HCT116 (cell line): ENCODE data around the gene KCNK6. TPM values are rescaled to one million over a fixed set of nuclear protein-coding genes. Genes with fewer than 3 reads are reported as not detected.

Experiments used
- ATAC-seq: fragments of 200-7000 bp; cut with Tn5 transposase; 2 replicates; pipeline ENCODE4 v1.9.1; 2020; ENCODE audit warnings: mild to moderate bottlenecking, moderate library complexity
- BruUV-seq: library from RNA; stranded (reverse); fragments of 400-500 nt; replicated peaks from 2 replicates; lab custom pipeline; 2021; lab: Mats Ljungman, UMichigan
- CTCF ChIA-PET: fragments of 300-600 bp; sonication (Branson Sonifier 250); formaldehyde crosslinking; loops from one replicate; lab custom pipeline; 2021; ENCODE audit warnings: antibody characterized with exemption; lab: Charles Lee
- POLR2A ChIA-PET: fragments of 300-600, 350-600 bp; sonication (Branson Sonifier 250); formaldehyde crosslinking; loops from one replicate; lab custom pipeline; 2021; ENCODE audit warnings: antibody characterized with exemption; lab: Charles Lee
- RAD21 ChIA-PET, 2 experiments: fragments of 300-600 bp; sonication (Branson Sonifier 250); formaldehyde crosslinking; loops; one replicate each; lab custom pipeline; 2023; ENCODE audit warnings: low total read pairs in 2 of 2; ENCODE audit not compliant: uncharacterized antibody in 2 of 2, unreplicated experiment in 2 of 2, low non-redundant PET in 1 of 2; lab: Charles Lee
- DNase-seq: peaks from one replicate; pipeline ENCODE4 v3.0.0-alpha.2; 2010; ENCODE audit warnings: low read depth, low spot score
- H2AFZ ChIP-seq: fragments of 200-600 bp; shearing (Covaris generic), sonication (generic); 2 replicates; pipeline ENCODE4 v1.6.1; 2017; ENCODE audit warnings: low read depth, mixed run types, mixed read lengths, antibody characterized with exemption, low read length; ENCODE audit not compliant: poor library complexity, severe bottlenecking
- H3K27ac ChIP-seq: 2 replicates; pipeline ENCODE4 v1.5.1; 2012; ENCODE audit warnings: low read depth, low read length
- H3K27me3 ChIP-seq: fragments of 200-600 bp; sonication (generic); 2 replicates; pipeline ENCODE4 v1.6.1; 2016; ENCODE audit warnings: mixed run types, low read length, mixed read lengths; ENCODE audit not compliant: insufficient read depth
- H3K36me3 ChIP-seq, 2 experiments: fragments of 200-500 bp in 1 of 2; fragments of 200-600 bp in 1 of 2; sonication (Bioruptor generic) in 1 of 2; sonication (generic) in 1 of 2; 2 replicates each; pipeline versions ENCODE4 v1.5.1 to v1.6.1; 2014 to 2016; ENCODE audit warnings: low read length in 2 of 2, inconsistent platforms in 1 of 2, mixed read lengths in 1 of 2, mixed run types in 1 of 2; ENCODE audit not compliant: insufficient read depth in 2 of 2, control insufficient read depth in 1 of 2
- H3K4me1 ChIP-seq, 2 experiments: fragments of 200-600 bp in 1 of 2; sonication (generic) in 1 of 2; 2 replicates each; pipeline versions ENCODE4 v1.5.1 to v1.6.1; 2012 to 2017; ENCODE audit warnings: low read length in 2 of 2, inconsistent platforms in 1 of 2, mild to moderate bottlenecking in 1 of 2, mixed read lengths in 1 of 2, mixed run types in 1 of 2, moderate library complexity in 1 of 2; ENCODE audit not compliant: insufficient read depth in 2 of 2, control insufficient read depth in 1 of 2
- H3K4me2 ChIP-seq: fragments of 200-600 bp; sonication (generic); 2 replicates; pipeline ENCODE4 v1.6.1; 2017; ENCODE audit warnings: mixed run types, low read length, mixed read lengths
- H3K4me3 ChIP-seq, 2 experiments: fragments of 200-600 bp in 1 of 2; sonication (generic) in 1 of 2; replicated peaks in 1 of 2; 2 replicates each; pipeline ENCODE4 v1.5.1; 2011 to 2016; ENCODE audit warnings: low read length in 2 of 2, control low read depth in 1 of 2, low read depth in 1 of 2, mild to moderate bottlenecking in 1 of 2, mixed read lengths in 1 of 2, mixed run types in 1 of 2
- H3K79me2 ChIP-seq: fragments of 200-600 bp; sonication (generic); 2 replicates; pipeline ENCODE4 v1.6.1; 2017; ENCODE audit warnings: mild to moderate bottlenecking, mixed run types, low read length, moderate library complexity, mixed read lengths; ENCODE audit not compliant: insufficient read depth
- H3K9ac ChIP-seq: fragments of 200-600 bp; sonication (generic); 2 replicates; pipeline ENCODE4 v1.6.1; 2016; ENCODE audit warnings: low read length, mixed read lengths
- H3K9me2 ChIP-seq: fragments of 200-600 bp; sonication (generic), shearing (Covaris generic); 2 replicates; pipeline ENCODE4 v1.6.1; 2017; ENCODE audit warnings: mixed run types, mild to moderate bottlenecking, moderate library complexity; ENCODE audit not compliant: insufficient read depth
- H3K9me3 ChIP-seq, 2 experiments: fragments of 200-500 bp in 1 of 2; fragments of 200-600 bp in 1 of 2; sonication (Bioruptor generic) in 1 of 2; sonication (generic) in 1 of 2; 2 replicates each; pipeline ENCODE4 v1.6.1; 2014 to 2017; ENCODE audit warnings: low read length in 2 of 2, mixed read lengths in 2 of 2, inconsistent platforms in 1 of 2, low read depth in 1 of 2, mild to moderate bottlenecking in 1 of 2, mixed run types in 1 of 2, moderate library complexity in 1 of 2; ENCODE audit not compliant: control insufficient read depth in 1 of 2, insufficient read depth in 1 of 2
- H4K20me1 ChIP-seq: fragments of 200-600 bp; sonication (generic), shearing (Covaris generic); 2 replicates; pipeline ENCODE4 v1.6.1; 2017; ENCODE audit warnings: mixed run types, mild to moderate bottlenecking, moderate library complexity; ENCODE audit not compliant: insufficient read depth
- CBX3 ChIP-seq: IDR thresholded peaks from 2 replicates; pipeline ENCODE4 v1.6.1; 2012; ENCODE audit warnings: low read depth
- CEBPB ChIP-seq: IDR thresholded peaks from 2 replicates; pipeline ENCODE4 v1.6.1; 2012; ENCODE audit warnings: low read depth
- CTCF ChIP-seq, 3 experiments: fragments of 200-600 bp in 1 of 3; sonication (generic) in 1 of 3; IDR thresholded peaks in 2 of 3; conservative IDR thresholded peaks in 1 of 3; 2 replicates each; pipeline ENCODE4 v1.5.1; 2012 to 2017; ENCODE audit warnings: low read depth in 2 of 3, low read length in 2 of 3, antibody characterized with exemption in 1 of 3, borderline replicate concordance in 1 of 3, control low read depth in 1 of 3, mild to moderate bottlenecking in 1 of 3, mixed read lengths in 1 of 3, mixed run types in 1 of 3, moderate library complexity in 1 of 3; ENCODE audit not compliant: insufficient read depth in 1 of 3
- EGR1 ChIP-seq: IDR thresholded peaks from 2 replicates; pipeline ENCODE4 v1.6.1; 2012; ENCODE audit warnings: low read depth
- ELF1 ChIP-seq: IDR thresholded peaks from 2 replicates; pipeline ENCODE4 v1.6.1; 2012; ENCODE audit warnings: low read depth, borderline replicate concordance
- EZH2phosphoT487 ChIP-seq: fragments of 200-600 bp; IDR thresholded peaks from 2 replicates; pipeline ENCODE4 v1.6.1; 2018; ENCODE audit warnings: antibody characterized with exemption, borderline replicate concordance
- FOSL1 ChIP-seq: IDR thresholded peaks from 2 replicates; pipeline ENCODE4 v1.6.1; 2012; ENCODE audit warnings: low read depth
- JUND ChIP-seq: IDR thresholded peaks from 2 replicates; pipeline ENCODE4 v1.6.1; 2012
- MAX ChIP-seq: IDR thresholded peaks from 2 replicates; pipeline ENCODE4 v1.6.1; 2012
- POLR2A ChIP-seq: IDR thresholded peaks from 2 replicates; pipeline ENCODE4 v1.7.0; 2011; ENCODE audit warnings: borderline replicate concordance; ENCODE audit not compliant: insufficient read depth, insufficient read length; ENCODE audit errors: extremely low read depth
- POLR2AphosphoS5 ChIP-seq: IDR thresholded peaks from 2 replicates; pipeline ENCODE4 v1.6.1; 2011; ENCODE audit warnings: mild to moderate bottlenecking, low read depth, low read length, moderate library complexity
- RAD21 ChIP-seq: IDR thresholded peaks from 2 replicates; pipeline ENCODE4 v1.6.1; 2012; ENCODE audit warnings: low read depth, mild to moderate bottlenecking
- SIN3A ChIP-seq: IDR thresholded peaks from 2 replicates; pipeline ENCODE4 v1.6.1; 2012; ENCODE audit warnings: low read depth
- SRF ChIP-seq: IDR thresholded peaks from 2 replicates; pipeline ENCODE4 v1.6.1; 2012; ENCODE audit warnings: low read depth
- TCF7L2 ChIP-seq: IDR thresholded peaks from 2 replicates; pipeline ENCODE4 v1.7.0; 2011; ENCODE audit warnings: borderline replicate concordance, inconsistent platforms; ENCODE audit not compliant: insufficient read depth, insufficient read length; ENCODE audit errors: extremely low read depth
- YY1 ChIP-seq: IDR thresholded peaks from 2 replicates; pipeline ENCODE4 v1.6.1; 2011; ENCODE audit warnings: low read length, low read depth, moderate library complexity, mild to moderate bottlenecking; ENCODE audit not compliant: insufficient replicate concordance; ENCODE audit errors: extremely low read depth
- ZBTB33 ChIP-seq: IDR thresholded peaks from 2 replicates; pipeline ENCODE4 v1.6.1; 2011; ENCODE audit warnings: mild to moderate bottlenecking, low read length, moderate library complexity; ENCODE audit not compliant: insufficient replicate concordance; ENCODE audit errors: extremely low read depth
- ZFX ChIP-seq: fragments of 450-650 bp; IDR thresholded peaks from 2 replicates; pipeline ENCODE4 v1.6.1; 2017
- ZNF274 ChIP-seq: fragments of 200-500 bp; sonication (Bioruptor generic); IDR thresholded peaks from 2 replicates; pipeline ENCODE4 v1.6.1; 2014; ENCODE audit warnings: mild to moderate bottlenecking, low read depth, low read length, inconsistent platforms
- intact Hi-C: fragments of 100-400 bp; cut with micrococcal nuclease; formaldehyde crosslinking; loops from 2 replicates; pipeline ENCODE4 v1.10.0; 2022
- total RNA-seq: library from RNA; stranded (reverse); gene quantifications from one replicate; pipeline ENCODE4 v1.2.1, GENCODE V29; 2021; ENCODE audit not compliant: unreplicated experiment

Gene KCNK6
- total RNA-seq, 1 experiment from 2014 or later: 11.0 TPM

- H3K27ac ChIP-seq: no peak overlapping the region
- RAD21 ChIA-PET: no interaction called here
- no TSS peak for BruUV-seq
- no peak for DNase-seq
- TF ChIP-seq ELF1 (no peak), ZBTB33 (no peak), CTCF (IDR thresholded peaks at IDR 0.05 in 2 of 3, conservative IDR thresholded peaks at IDR 0.05 in 1 of 3; ENCODE audit: borderline replicate concordance in 1 of 3, insufficient read depth in 1 of 3, low read depth in 2 of 3, low read length in 2 of 3) (no peak), TCF7L2 (no peak), CEBPB (no peak), FOSL1 (no peak), ZNF274 (no peak), POLR2AphosphoS5 (no peak), SIN3A (no peak), ZFX (no peak), MAX (no peak), YY1 (no peak), JUND (no peak), EGR1 (no peak), SRF (no peak), CBX3 (no peak), RAD21 (no peak), POLR2A (no peak), EZH2phosphoT487 (no peak)
- TF ChIP-seq, all 23 proteins: peak for 0
- Histone ChIP-seq H3K9me2 (no peaks in the 10 kb centered on the region), H3K9ac (no peak overlapping the region), H3K36me3 (no peaks in the 10 kb centered on the region), H3K4me1 (peaks cover 8 to 11% of the 10 kb centered on the region in 2 experiments; a peak in 2 of 4 replicates), H2AFZ (no peak overlapping the region), H3K4me2 (no peak overlapping the region), H4K20me1 (no peaks in the 10 kb centered on the region), H3K4me3 (no peak overlapping the region), H3K9me3 (no peaks in the 10 kb centered on the region), H3K79me2 (no peaks in the 10 kb centered on the region), H3K27me3 (no peaks in the 10 kb centered on the region)
- POLR2A ChIA-PET: interaction anchor here (0.8 kb wide), 1 partner anchor 9 kb away, joined by 4 read pairs; no protein-coding TSS in a partner anchor
- ATAC-seq: no peak
- CTCF ChIA-PET: no interaction called here
- intact Hi-C loops: no loop called here
Measured at GRCh38 chr19:38367041-38367440, 47.4 kb downstream of the KCNK6 start.
